NK-92 (cell line): ENCODE measurements around the gene OMD.
"Not testable (repeated sequence)": the region's sequence is repeated elsewhere in the genome, so short reads cannot be mapped to it uniquely, and the experiment has no call there.

ENCODE experiments used
- DNase-seq: peaks from one replicate; lab custom pipeline; 2025; ENCODE audit not compliant: unreplicated experiment; lab: John Stamatoyannopoulos, UW

The OMD gene

GRCh38 chr9:92414566-92414965 is 9.7 kb downstream of the OMD start:
- no peak for DNase-seq

- not testable (repeated sequence) for DNase-seq
Measured at GRCh38 chr9:92411157-92411556, 13.1 kb downstream of the OMD start.

GRCh38 chr9:92408747-92409478 is 15.4 kb downstream of the OMD start:
- no peak for DNase-seq

DNA sequence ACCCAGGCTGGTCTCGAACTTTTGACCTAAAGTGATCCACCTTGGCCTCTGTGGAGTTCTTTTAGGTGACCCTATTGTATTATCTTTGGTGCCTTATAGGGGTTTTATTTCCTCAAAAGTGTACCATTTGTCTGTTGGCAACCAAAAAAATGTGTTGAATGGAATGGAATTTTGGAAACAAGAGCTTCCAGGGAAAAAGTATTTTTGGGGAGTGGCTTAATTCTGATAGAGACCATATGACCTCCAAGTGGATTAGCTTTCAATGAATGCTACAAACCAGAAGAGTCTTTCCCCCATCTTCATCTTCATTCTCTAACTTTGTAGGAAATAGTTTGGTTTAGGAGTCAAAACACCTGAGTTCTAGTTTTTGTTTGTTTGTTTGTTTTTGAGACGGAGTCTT is 16.5 kb downstream of the OMD start:
- no peak for DNase-seq

DNA sequence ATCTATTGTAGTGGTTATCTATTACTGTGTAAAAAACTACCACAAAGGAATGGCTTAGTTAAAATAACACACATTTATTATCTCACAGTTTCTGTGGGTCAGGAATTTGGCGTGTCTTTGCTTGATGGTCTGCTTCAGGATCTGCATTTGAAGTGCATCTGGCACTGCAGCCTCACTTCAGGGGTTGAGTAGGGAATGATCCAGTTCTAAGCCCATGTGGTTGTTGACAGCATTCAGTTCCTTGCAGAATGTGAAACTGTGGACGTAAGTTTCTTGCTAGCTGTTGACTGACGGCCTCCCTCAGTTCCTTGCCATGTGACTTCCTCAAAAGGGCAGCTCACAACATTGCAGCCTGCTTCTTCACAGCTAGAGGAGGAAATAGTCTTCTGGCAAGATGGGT is 17.8 kb downstream of the OMD start:
- DNase-seq, result no peak

DNA sequence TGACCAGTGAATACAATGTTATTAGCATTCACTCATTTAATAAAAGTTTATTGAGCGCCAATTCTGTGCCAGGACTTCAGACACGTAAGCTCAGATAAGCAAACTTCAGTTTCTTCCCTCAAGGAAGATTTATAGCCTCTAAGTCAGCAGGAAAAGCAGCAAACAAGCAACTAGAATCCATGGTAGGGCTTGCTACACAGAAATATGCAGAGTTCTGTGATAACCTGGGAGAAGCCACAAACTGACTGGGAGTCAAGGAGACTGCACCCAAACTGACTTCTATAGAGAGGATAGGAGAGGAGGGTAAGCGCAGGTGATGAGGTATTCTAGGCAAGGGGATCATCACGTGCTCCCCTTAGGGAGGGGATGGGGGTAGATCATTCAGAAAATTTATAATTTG is 18.5 kb downstream of the OMD start:
- no peak for DNase-seq

- no peak for DNase-seq
Measured at GRCh38 chr9:92404042-92404836, 20.0 kb downstream of the OMD start, which contains the start of gene OGN. OGN (minus strand) TSS chr9:92404578; CDS start chr9:92403407, 1,171 bp downstream.

- DNase-seq, result no peak
Measured at GRCh38 chr9:92402826-92403745, 21.2 kb downstream of the OMD start.

DNA sequence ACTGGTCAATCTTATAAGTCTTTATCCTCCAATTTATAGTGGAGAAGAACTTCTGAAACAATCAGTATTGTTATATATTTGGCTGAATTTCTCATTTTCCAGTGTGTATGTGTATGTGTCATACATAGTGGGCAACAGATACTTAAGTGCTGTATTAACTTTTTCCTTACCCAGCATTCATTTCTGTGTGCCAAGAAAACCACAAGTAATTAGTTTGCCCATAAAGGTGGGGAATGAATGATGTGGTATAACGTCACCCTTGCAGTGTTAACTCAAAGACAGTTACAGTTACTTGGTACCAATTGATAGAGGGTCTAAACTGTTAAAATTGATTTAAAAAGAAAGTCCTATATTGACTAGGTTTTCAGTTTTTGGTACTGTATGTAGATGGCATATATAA is 21.9 kb downstream of the OMD start:
- DNase-seq, result no peak

GRCh38 chr9:92397853-92398252 is 26.4 kb downstream of the OMD start:
- no peak for DNase-seq

DNA sequence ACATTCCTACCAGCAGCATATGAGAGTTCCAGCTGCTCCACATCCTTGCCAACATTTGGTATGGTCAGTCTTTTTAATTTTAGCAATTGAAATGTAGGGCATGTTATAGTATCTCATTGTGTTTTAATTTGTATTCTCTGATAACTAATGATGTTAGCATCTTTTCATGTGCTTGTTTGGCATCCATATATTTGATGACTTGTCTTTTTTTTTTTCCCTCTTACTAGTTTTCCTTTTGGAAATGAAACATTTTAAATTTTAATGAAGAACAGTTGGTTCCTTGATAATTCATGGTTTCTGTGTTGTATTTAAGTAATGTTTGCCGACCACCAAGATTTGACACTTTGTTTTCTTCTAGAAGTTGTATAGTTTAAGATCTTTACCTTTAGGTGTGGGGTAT is 28.7 kb downstream of the OMD start:
- no peak for DNase-seq

DNA sequence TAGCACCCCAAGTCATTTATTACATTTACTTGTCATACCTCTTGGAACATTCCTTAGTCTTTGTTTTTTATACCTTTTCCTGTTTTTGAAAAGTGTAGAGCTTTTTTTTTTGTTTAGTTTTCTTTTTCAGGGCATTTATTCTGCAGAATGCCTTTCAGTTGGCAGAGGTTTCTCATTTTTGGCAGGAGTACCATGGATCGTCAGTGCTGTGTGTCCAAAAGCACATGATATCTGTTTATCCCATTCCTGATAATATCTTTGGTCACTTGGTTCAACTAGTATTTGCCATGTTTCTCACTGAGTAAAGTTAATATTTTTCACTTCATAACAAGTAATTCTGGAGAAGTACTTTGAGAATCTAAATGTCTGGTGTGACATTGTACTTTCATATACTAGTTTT is 30.6 kb downstream of the OMD start:
- no peak for DNase-seq

DNA sequence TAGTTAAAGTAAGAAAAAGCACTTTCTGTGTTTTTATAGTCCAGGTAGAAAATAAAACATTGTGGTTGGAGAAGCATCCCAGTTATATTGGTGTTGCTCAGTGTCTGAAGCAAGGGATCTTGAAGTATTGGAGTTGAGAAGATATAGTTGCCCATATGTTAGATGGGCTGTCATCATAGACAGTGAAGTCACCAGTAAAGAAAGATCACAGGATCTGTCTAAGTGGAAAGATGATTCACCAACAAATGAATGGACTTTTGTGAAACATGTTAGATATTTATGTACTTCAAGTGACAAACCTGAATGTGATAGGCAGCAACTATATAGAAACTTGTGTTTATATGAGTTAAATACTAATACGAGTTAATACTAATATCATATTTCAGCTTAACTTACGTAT is 31.6 kb downstream of the OMD start:
- no peak for DNase-seq

GRCh38 chr9:92385953-92386352 is 38.3 kb downstream of the OMD start:
- no peak for DNase-seq

DNA sequence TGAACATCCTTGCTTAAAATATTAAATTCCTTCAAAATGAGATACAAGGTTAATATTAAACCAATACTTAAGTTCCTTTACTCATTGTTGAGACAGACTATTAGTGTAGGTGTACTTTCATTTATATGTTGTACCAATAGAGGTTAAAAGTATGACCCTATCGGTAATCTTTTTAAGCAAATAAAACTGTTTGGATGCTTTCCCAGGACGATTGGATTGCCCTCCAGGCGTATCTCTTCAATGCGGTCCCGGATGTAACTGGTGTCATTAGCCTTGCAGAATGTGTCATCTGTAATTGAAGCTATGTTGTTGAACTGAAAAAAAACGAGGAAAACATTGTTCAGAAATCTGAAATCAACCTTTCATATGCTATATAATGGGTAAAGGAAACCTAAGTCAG is 38.8 kb downstream of the OMD start:
- DNase-seq, result no peak

DNA sequence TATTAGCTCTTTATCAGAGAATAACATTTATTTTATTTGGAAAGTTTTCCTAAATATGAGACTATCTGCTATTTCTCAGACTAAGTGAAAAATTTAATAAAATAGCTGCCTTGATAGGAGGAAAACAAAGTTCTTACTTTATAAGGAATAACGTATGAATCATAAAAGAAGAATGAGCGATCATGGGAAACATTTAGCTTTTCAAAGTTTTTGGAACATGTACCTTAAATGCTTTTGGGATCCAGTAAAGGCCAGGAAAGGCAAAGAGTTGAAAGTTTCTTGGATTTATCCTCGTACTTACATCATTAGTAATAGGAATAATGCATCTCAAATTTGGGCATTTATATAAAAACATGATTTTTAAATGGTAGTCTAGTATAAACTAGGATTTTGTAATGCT is 39.3 kb downstream of the OMD start:
- no peak for DNase-seq

GRCh38 chr9:92384375-92384774 is 39.9 kb downstream of the OMD start:
- no peak for DNase-seq

DNA sequence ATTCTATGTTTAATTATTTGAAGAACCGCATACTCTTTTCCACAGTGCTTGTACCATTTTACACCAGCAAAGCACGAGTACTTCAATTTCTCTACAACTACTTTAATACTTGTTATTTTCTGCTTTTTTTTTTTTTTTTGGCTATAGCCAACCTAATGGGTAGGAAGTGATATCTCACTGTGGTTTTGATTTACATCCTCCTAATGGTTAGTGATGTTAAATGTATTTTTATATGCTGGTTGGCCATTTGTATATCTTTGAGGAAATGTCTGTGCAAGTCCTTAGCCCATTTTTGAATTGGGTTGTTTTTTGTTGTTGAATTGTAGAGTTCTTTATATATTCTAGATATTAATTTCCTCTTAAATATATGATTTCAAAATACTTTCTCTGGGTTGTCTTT is 42.5 kb downstream of the OMD start:
- DNase-seq, result no peak

DNA sequence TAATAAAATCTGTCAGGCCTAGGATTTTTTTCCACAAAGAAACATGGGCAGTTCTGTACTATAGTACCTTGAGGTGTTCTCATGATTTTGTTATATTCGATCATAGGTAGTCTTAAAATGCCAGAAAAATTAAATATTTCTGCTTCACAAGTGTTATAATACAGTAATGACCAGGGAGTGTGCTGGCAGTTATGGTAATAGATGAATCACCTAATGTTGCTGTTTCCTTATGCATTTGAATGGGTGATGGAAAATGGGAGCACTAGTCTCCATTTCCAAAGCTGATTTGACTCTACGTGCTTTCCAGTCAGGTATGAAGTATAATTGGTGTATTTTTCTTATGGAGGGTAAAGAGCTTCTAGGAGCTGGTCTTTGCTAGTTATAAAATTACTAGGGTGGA is 43.7 kb downstream of the OMD start:
- DNase-seq, result no peak

GRCh38 chr9:92378865-92379560 is 45.3 kb downstream of the OMD start:
- no peak for DNase-seq

DNA sequence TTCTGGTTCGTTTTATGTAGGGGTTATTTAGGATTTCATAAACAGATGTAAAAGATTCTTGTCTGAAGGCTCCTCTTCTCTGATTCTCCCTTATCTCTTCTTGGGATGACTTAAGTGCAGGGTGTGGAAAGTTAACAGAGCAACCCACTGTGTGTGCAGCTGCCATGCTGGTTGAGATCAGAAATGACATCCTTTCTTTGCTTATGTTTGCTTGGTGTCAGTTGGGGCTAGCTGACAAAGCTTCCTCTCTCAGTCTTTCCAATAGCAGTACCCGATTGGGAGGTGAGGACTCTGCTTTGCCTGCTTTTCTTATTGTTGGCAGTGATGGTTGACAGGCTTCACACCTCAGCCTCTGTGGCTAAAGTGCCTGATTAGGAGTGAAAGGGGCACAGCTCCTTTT is 46.4 kb downstream of the OMD start:
- no peak for DNase-seq
